ENCODE results near the gene MCM6.
"Not testable (repeated sequence)": the region's sequence is repeated elsewhere in the genome, so short reads cannot be mapped to it uniquely, and the experiment has no call there.

Gene MCM6

GRCh38 chr2:135800513-135801460 lies 75.5 kb downstream of the MCM6 start:
- Histone ChIP-seq H3K27ac (ENCODE audit: low read length) (no peak overlapping the region), H3K9me3 (ENCODE audit: control insufficient read depth in 2 of 2, low read length in 2 of 2) (no peaks in the 10 kb centered on the region), H3K4me1 (ENCODE audit: control insufficient read depth, insufficient read depth, low read length) (no peaks in the 10 kb centered on the region), H3K36me3 (ENCODE audit: control insufficient read depth in 2 of 2, insufficient read depth in 2 of 2, low read length in 2 of 2) (no peaks in the 10 kb centered on the region), H3K4me3 (ENCODE audit: low read length in 2 of 2) (no peak overlapping the region), H3K9ac (ENCODE audit: low read length in 2 of 2) (no peak overlapping the region), H3K27me3 (ENCODE audit: control insufficient read depth in 1 of 2, insufficient read depth in 2 of 2, low read length in 2 of 2) (no peaks in the 10 kb centered on the region)

DNA sequence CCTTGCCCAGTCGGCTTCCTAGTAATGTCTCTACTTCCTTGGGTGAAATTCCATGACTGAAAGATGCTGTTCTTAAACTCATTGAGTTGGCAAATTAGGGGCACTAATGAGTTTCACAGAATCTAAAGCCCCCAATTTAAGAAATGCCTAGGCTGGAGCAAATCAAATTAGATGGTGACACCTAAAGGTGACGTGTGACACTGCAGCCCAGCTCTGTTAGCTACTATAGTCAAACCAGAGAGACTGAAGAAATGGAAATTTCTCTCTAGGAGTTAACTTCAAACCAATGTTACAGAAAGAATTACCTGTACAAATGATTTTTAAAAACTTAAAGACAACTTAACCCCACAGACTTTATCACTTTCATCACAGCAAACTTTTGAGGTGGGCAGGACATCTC lies 76.5 kb downstream of the MCM6 start:
- no peaks in the 10 kb centered on the region for H3K4me1 ChIP-seq (ENCODE audit: control insufficient read depth, insufficient read depth, low read length)
- no peaks in the 10 kb centered on the region for H3K27me3 ChIP-seq (ENCODE audit: control insufficient read depth in 1 of 2, insufficient read depth in 2 of 2, low read length in 2 of 2)
- H3K36me3 ChIP-seq (ENCODE audit: control insufficient read depth in 2 of 2, insufficient read depth in 2 of 2, low read length in 2 of 2) = no peaks in the 10 kb centered on the region
- no peak overlapping the region for H3K4me3 ChIP-seq (ENCODE audit: low read length in 2 of 2)
- no peak overlapping the region for H3K9ac ChIP-seq (ENCODE audit: low read length in 2 of 2)
- H3K9me3 ChIP-seq (ENCODE audit: control insufficient read depth in 2 of 2, low read length in 2 of 2) = no peaks in the 10 kb centered on the region
- H3K27ac ChIP-seq (ENCODE audit: low read length) = no peak overlapping the region

- no peak overlapping the region for H3K9ac ChIP-seq (ENCODE audit: low read length in 2 of 2)
- H3K9me3 ChIP-seq (ENCODE audit: control insufficient read depth in 2 of 2, low read length in 2 of 2) = no peaks in the 10 kb centered on the region
- no peaks in the 10 kb centered on the region for H3K27me3 ChIP-seq (ENCODE audit: control insufficient read depth in 1 of 2, insufficient read depth in 2 of 2, low read length in 2 of 2)
- H3K36me3 ChIP-seq (ENCODE audit: control insufficient read depth in 2 of 2, insufficient read depth in 2 of 2, low read length in 2 of 2) = no peaks in the 10 kb centered on the region
- no peaks in the 10 kb centered on the region for H3K4me1 ChIP-seq (ENCODE audit: control insufficient read depth, insufficient read depth, low read length)
- H3K4me3 ChIP-seq (ENCODE audit: low read length in 2 of 2) = no peak overlapping the region
- no peak overlapping the region for H3K27ac ChIP-seq (ENCODE audit: low read length)
These were observed 77.5 kb downstream of the MCM6 start for GRCh38 chr2:135798762-135799161.

DNA sequence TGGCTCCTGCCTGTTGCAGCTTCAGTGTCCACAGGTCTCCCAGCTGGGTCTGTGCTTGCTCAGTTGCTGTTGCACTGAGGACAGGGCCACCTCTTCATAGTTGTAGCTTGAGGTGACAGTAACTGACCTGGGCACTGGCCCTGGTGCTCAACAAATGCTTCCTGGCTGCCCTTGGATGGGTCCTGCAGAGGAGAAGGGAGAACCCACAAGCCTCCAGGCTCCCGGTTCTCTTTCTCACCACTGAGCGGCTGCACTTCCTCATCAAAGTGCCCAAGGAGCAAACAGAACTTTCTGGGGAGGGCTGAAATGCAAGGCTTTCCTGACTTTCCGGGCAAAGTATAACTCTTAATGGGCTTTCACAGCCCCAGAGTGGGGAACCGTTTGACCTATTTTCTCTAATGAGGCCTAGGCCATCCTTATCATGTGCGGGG lies 78.0 kb downstream of the MCM6 start:
- Histone ChIP-seq H3K9ac (ENCODE audit: low read length in 2 of 2) (no peak overlapping the region), H3K9me3 (ENCODE audit: control insufficient read depth in 2 of 2, low read length in 2 of 2) (no peaks in the 10 kb centered on the region), H3K4me3 (ENCODE audit: low read length in 2 of 2) (no peak overlapping the region), H3K27me3 (ENCODE audit: control insufficient read depth in 1 of 2, insufficient read depth in 2 of 2, low read length in 2 of 2) (no peaks in the 10 kb centered on the region), H3K36me3 (ENCODE audit: control insufficient read depth in 2 of 2, insufficient read depth in 2 of 2, low read length in 2 of 2) (no peaks in the 10 kb centered on the region), H3K4me1 (ENCODE audit: control insufficient read depth, insufficient read depth, low read length) (no peaks in the 10 kb centered on the region), H3K27ac (ENCODE audit: low read length) (no peak overlapping the region)

- no peaks in the 10 kb centered on the region for H3K9me3 ChIP-seq (ENCODE audit: control insufficient read depth in 2 of 2, low read length in 2 of 2)
- no peak overlapping the region for H3K27ac ChIP-seq (ENCODE audit: low read length)
- no peaks in the 10 kb centered on the region for H3K4me1 ChIP-seq (ENCODE audit: control insufficient read depth, insufficient read depth, low read length)
- H3K9ac ChIP-seq (ENCODE audit: low read length in 2 of 2) = no peak overlapping the region
- H3K27me3 ChIP-seq (ENCODE audit: control insufficient read depth in 1 of 2, insufficient read depth in 2 of 2, low read length in 2 of 2) = no peaks in the 10 kb centered on the region
- no peaks in the 10 kb centered on the region for H3K36me3 ChIP-seq (ENCODE audit: control insufficient read depth in 2 of 2, insufficient read depth in 2 of 2, low read length in 2 of 2)
- no peak overlapping the region for H3K4me3 ChIP-seq (ENCODE audit: low read length in 2 of 2)
These were observed 78.6 kb downstream of the MCM6 start for GRCh38 chr2:135797497-135798274.

DNA sequence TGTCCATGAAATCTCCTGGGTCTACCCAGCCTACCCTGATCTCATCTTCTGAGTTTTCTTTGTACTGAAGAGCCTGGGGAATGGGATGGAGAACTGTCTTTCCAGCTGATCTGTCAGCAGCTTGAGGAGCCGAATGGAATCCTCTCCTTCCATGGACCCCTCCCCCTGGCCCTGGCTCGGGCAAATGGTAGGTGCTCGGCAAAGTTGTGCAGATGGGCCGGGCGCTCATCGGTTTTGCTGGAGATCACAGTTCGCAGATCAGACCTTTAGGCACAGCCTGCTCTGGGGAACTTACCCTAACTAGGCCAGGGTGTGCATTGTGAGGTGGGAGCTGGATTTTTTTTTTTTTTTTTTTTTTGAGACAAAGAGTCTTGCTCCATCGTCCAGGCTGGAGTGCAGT lies 79.6 kb downstream of the MCM6 start:
- no peak overlapping the region for H3K9ac ChIP-seq (ENCODE audit: low read length in 2 of 2)
- no peak overlapping the region for H3K27ac ChIP-seq (ENCODE audit: low read length)
- H3K4me1 ChIP-seq (ENCODE audit: control insufficient read depth, insufficient read depth, low read length) = no peaks in the 10 kb centered on the region
- no peaks in the 10 kb centered on the region for H3K9me3 ChIP-seq (ENCODE audit: control insufficient read depth in 2 of 2, low read length in 2 of 2)
- H3K4me3 ChIP-seq (ENCODE audit: low read length in 2 of 2) = no peak overlapping the region
- H3K36me3 ChIP-seq (ENCODE audit: control insufficient read depth in 2 of 2, insufficient read depth in 2 of 2, low read length in 2 of 2) = no peaks in the 10 kb centered on the region
- H3K27me3 ChIP-seq (ENCODE audit: control insufficient read depth in 1 of 2, insufficient read depth in 2 of 2, low read length in 2 of 2) = no peaks in the 10 kb centered on the region

DNA sequence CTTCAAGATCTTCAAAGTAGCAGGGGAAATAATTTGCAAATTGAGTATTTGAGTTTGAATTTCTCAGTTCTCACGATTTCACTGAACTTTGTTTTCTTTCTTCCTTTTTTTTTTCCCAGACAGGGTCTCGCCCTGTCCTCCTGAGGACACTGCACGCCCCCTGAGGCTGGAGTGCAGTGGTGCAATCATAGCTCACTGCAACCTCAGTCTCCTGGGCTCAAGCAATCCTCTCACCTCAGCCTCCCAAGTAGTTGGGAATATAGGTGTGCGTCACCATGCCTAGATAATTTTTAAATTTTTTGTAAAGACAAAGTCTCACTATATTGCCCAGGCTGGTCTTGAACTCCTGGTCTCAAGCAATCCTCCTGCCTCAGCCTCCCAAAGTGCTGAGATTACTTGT lies 80.6 kb downstream of the MCM6 start:
- H3K4me1 ChIP-seq (ENCODE audit: control insufficient read depth, insufficient read depth, low read length); H3K4me3 ChIP-seq (ENCODE audit: low read length in 2 of 2); H3K27me3 ChIP-seq (ENCODE audit: control insufficient read depth in 1 of 2, insufficient read depth in 2 of 2, low read length in 2 of 2); H3K9ac ChIP-seq (ENCODE audit: low read length in 2 of 2); H3K27ac ChIP-seq (ENCODE audit: low read length); H3K36me3 ChIP-seq (ENCODE audit: control insufficient read depth in 2 of 2, insufficient read depth in 2 of 2, low read length in 2 of 2); H3K9me3 ChIP-seq (ENCODE audit: control insufficient read depth in 2 of 2, low read length in 2 of 2): not testable (repeated sequence)

GRCh38 chr2:135792401-135793150 lies 83.7 kb downstream of the MCM6 start:
- no peak overlapping the region for H3K4me3 ChIP-seq (ENCODE audit: low read length in 2 of 2)
- H3K4me1 ChIP-seq (ENCODE audit: control insufficient read depth, insufficient read depth, low read length) = no peaks in the 10 kb centered on the region
- no peaks in the 10 kb centered on the region for H3K36me3 ChIP-seq (ENCODE audit: control insufficient read depth in 2 of 2, insufficient read depth in 2 of 2, low read length in 2 of 2)
- no peaks in the 10 kb centered on the region for H3K9me3 ChIP-seq (ENCODE audit: control insufficient read depth in 2 of 2, low read length in 2 of 2)
- H3K9ac ChIP-seq (ENCODE audit: low read length in 2 of 2) = no peak overlapping the region
- H3K27me3 ChIP-seq (ENCODE audit: control insufficient read depth in 1 of 2, insufficient read depth in 2 of 2, low read length in 2 of 2) = no peaks in the 10 kb centered on the region
- H3K27ac ChIP-seq (ENCODE audit: low read length) = no peak overlapping the region

GRCh38 chr2:135791418-135792190 lies 84.6 kb downstream of the MCM6 start:
- Histone ChIP-seq H3K27ac (ENCODE audit: low read length) (no peak overlapping the region), H3K4me1 (ENCODE audit: control insufficient read depth, insufficient read depth, low read length) (no peaks in the 10 kb centered on the region), H3K27me3 (ENCODE audit: control insufficient read depth in 1 of 2, insufficient read depth in 2 of 2, low read length in 2 of 2) (no peaks in the 10 kb centered on the region), H3K9ac (ENCODE audit: low read length in 2 of 2) (no peak overlapping the region), H3K9me3 (ENCODE audit: control insufficient read depth in 2 of 2, low read length in 2 of 2) (no peaks in the 10 kb centered on the region), H3K36me3 (ENCODE audit: control insufficient read depth in 2 of 2, insufficient read depth in 2 of 2, low read length in 2 of 2) (peaks cover 0 to 2% of the 10 kb centered on the region in 2 donors), H3K4me3 (ENCODE audit: low read length in 2 of 2) (no peak overlapping the region)

DNA sequence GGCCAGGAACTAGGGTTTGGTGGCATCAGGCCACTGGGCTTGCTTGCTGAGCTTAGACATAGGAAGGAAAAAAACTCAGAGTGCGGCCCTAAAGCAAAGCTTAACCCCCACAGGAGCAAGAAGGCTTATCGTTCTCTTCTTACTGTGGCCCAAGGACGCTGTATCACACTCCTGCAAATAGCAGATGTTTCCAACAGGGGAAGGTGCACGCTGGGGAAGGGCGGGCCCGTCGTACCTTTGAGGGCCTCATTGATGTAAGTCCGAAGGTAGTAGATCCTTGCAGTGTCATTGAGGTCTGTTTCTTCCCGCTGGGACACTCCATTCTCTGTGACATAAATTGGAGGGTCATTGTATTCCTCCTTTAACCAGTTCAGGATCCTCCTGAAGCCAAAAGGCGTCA lies 85.8 kb downstream of the MCM6 start:
- H3K4me1 ChIP-seq (ENCODE audit: control insufficient read depth, insufficient read depth, low read length) = no peaks in the 10 kb centered on the region
- no peak overlapping the region for H3K9ac ChIP-seq (ENCODE audit: low read length in 2 of 2)
- peaks cover 0 to 6% of the 10 kb centered on the region in 2 donors for H3K36me3 ChIP-seq (ENCODE audit: control insufficient read depth in 2 of 2, insufficient read depth in 2 of 2, low read length in 2 of 2)
- H3K27me3 ChIP-seq (ENCODE audit: control insufficient read depth in 1 of 2, insufficient read depth in 2 of 2, low read length in 2 of 2) = no peaks in the 10 kb centered on the region
- no peak overlapping the region for H3K4me3 ChIP-seq (ENCODE audit: low read length in 2 of 2)
- no peaks in the 10 kb centered on the region for H3K9me3 ChIP-seq (ENCODE audit: control insufficient read depth in 2 of 2, low read length in 2 of 2)
- H3K27ac ChIP-seq (ENCODE audit: low read length) = no peak overlapping the region
